GM18868 (cell line): ENCODE results near the gene SPDYE4.

Source experiments
- ATAC-seq: cut with Tn5 transposase; IDR thresholded peaks from one replicate; pipeline ENCODE4 v1.9.1; 2021; ENCODE audit warnings: mild to moderate bottlenecking, moderate library complexity; ENCODE audit not compliant: unreplicated experiment

Gene SPDYE4

DNA sequence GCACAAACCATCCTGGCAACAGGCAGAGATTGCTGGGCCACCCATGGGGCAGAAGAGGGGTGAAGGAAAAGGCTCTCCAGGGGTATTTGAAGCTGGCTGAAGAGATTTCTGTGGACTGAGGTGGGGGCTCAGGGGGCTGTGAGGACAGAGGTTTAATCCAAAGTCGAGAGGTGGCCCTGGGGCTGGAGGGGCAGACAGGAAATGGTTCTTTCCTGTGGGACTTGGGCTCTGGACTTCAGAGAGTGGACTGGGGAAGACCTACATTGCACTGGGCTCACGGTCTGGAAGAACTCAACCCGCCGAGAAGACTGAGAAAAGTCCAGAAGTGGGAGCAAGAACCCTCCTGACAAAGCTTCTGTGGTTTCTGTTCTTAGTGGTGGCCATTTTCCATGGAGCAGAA, 16.6 kb downstream of the SPDYE4 start:
- ATAC-seq, result no peak

DNA sequence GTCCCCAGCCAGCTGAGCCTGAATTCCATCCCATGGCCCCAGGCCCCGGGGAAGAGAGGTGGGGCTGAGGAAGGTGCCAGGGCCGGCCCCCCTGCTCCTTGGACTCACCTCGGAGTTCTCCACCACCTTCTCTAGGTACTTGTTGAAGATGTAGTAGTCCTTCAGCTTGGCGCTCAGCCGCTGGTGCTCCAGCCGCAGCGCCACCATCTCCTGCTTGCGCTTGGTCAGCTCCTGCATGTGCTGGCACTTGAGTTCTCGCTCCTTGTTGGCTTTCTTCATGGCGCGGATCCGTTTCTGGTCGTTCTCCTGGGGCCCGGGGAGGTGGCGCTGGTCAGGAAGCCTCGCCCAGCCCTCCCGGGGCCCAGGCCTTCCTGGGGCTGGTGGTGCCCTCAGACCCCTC, 17.0 kb downstream of the SPDYE4 start:
- no peak for ATAC-seq

DNA sequence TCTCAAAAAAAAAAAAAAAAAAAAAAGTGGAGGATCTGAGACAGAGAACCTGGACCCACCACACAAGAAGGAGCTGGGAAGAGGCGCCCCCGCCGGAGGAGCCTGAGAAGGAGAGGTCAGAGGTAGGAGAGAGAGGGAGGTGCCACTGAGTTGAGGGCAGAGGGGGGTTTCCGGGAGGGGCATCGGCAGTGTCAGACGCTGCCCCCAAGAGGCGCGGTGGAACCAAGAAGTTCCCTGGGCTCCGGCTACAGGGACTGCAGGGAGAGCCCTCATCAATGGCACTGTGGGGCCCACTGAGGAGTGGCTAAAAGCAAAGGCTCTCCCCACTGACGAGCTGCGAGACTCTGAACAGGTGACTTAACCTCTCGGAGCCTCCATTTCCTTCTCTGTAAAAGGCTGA, 17.9 kb downstream of the SPDYE4 start:
- no peak for ATAC-seq

DNA sequence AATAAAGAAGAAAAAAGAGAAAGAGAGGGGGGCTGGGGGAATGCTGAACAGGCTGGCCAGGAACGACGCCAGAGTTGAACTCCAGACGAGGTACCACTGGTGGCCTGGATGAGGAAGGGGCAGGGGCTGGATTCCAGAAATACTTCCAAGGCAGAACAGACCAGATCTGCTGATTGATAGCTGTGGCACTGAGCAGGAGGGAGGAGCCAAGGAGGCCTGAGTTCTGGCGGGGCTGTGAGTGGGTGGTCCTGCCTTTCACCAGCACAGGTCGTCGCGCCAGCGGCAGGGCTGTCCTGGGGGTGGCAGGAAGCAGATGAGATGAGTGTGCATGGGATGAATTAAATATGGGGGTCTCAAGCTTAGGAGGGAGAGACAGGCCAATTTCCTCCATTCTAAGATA, 19.2 kb downstream of the SPDYE4 start:
- ATAC-seq, result no peak

DNA sequence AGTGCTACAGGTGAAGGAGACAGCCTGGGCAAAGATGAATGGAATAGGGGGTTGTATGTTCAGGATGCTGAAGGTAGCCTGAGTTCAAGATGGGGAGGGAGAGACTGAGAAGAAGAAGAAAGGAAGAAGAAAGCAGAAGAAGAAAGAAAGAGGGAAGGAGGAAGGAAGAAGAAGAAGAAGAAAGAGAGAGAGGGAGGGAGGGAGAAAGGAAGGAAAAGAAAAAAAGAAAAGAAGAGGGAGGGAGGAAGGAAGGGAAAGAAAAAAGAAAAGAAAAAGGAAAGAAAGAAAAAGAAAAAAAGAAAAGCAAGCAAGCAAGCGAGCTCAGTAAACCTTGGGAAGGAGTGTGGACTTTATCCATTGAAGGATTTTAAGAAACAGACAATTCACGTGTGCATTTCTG, 21.6 kb downstream of the SPDYE4 start:
- ATAC-seq, result no peak

DNA sequence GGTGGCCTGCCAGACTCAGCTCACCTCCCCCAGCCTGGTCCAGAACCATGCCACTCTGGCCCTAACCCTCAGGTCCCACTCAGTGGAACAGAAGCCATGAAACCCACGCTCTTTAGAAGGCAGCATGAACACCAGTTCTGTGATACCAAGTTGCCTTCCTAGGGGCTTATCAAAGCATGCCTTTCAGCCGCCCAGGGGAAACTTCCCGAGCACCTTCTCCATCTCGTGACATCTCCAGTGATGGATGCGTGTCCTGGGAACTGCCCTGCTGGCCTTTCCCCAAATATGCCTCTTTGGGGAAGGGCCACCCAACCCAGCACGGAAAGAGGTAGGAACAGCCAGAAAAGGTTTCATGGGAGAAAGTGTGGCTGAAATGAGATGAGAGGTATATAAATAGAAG, 22.0 kb downstream of the SPDYE4 start:
- no peak for ATAC-seq

DNA sequence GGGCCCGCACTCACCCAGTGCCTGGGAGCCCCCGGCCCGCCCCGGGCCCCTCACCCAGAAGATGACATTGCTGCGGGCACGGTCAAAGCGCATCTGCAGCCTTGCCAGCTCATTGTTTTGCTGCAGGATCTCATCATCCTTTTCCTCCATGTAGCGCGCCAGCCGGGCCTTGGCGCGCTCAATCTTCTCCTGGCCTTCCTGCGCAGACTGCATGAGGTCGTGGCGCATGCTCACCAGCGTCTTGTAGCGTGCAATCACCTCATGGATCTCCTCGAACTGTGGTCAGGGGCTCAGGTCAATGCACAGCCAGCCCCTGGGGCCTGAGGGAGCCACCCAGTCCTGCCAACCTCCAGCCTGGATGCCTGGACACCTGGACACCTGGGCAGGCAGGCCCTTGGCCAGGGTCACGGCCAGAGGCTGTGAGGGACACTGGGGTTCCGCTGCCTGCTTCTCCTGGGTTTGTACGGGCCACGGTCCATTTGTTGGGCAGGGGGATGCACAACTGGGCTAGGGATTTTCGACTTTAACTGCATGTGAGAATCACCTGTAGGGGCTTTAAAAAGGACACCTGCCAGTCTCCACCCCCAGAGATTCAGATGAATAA, 22.9 kb downstream of the SPDYE4 start:
- no peak for ATAC-seq

DNA sequence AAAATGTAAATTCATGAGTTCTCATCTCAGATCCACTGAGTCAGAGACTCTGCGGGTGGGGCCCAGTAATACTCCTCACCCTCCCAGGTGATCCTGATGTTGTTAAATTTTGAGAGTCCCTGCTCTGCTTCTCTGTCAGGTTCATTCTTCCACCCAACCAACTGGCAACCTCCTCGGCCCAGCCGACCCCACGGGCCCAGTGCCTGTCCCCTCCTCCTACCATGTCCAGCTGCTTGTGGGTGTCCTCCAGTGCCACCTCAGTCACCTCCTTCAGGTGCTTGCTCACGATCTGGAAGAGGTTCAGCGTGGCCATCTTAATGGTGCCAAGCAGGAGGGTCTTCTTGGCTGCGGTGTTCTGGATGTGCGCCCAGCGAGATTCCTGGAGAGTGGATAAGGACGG, 23.5 kb downstream of the SPDYE4 start:
- ATAC-seq, result no peak

DNA sequence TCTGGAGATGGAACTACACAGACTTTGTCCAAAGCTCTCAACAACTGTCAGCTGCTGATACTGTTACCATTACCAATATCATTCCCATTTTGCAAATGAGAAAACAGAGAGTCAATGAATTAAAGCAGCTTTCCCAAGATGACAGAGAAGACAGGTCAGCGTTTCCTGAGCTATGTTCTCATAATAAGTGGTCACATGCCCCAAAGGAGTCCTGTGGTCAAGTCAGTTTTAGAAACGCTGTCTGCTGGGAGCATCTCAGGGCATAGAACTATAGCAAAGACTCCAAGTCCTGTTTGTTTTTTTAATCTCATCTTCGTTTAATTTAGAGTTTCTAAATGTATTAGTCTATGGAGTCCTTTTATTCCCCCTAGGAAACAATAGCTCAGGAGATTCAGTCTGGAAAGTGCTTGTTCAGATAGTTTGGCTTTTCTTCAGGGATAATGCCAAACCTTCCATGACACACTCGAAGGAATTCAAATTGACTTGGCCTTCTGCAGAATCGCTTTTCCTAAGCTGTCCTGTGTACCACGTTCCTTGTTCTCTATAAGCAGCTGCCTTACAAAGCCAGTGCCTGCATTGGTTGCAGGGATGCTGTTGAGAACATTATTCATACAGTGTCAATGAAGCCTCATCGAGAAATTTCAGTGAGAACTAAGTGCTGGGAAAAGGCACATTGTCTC, 25.8 kb downstream of the SPDYE4 start:
- no peak for ATAC-seq

DNA sequence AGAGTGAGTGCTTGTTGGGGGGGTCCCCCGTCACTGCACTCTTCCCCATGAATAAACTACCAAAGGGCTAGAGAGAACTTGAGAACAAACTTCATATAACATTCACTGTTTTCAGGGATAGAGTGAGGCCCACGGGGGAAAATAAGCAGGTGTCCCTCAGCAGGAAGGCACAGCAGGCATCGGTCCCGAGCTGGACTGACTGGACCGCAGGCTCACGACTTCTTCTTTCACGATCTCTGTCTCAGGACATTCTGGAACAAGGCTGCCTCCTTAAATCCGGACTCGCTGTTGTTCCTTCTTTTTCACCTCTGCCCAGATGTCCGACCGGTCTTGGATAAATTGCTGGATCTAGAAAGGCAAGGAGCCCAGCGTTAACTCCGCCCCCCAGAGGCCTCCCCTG, 28.5 kb downstream of the SPDYE4 start:
- no peak for ATAC-seq

DNA sequence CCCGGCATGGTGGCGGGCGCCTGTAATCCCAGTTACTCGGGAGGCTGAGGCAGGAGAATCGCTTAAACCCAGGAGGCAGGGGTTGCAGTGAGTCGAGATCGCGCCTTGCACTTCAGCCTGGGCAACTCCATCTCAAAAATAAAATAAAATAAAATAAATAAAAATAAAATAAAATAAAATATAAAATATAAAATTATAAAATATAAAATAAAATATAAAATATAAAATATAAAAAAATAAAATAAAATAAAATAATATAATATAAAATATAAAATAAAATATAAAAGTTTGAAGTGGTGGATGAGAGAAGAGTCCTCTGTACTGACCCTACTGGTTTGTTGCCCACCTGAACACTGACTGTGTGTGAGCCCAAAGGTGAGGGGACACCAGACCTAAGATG, 28.9 kb downstream of the SPDYE4 start:
- no peak for ATAC-seq

DNA sequence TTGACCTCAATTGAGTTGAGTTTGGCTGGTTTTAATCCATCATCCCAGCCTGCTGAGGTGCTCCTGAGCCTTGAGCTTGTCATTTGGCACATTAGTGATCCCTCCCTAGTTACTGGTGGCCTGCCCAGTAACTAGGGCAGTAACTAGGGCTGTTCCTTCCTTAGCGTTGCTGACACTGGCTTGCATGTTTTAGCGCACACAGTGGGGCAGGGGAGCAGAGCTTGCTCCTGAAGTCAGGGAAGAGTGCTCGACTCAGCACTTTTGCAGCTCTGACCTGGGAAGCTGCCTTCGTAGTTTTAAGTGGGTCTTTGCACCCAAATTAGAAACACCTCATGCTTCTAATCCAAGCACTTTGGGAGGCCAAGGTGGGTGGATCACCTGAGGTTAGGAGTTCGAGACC, 29.4 kb downstream of the SPDYE4 start:
- ATAC-seq, result no peak

DNA sequence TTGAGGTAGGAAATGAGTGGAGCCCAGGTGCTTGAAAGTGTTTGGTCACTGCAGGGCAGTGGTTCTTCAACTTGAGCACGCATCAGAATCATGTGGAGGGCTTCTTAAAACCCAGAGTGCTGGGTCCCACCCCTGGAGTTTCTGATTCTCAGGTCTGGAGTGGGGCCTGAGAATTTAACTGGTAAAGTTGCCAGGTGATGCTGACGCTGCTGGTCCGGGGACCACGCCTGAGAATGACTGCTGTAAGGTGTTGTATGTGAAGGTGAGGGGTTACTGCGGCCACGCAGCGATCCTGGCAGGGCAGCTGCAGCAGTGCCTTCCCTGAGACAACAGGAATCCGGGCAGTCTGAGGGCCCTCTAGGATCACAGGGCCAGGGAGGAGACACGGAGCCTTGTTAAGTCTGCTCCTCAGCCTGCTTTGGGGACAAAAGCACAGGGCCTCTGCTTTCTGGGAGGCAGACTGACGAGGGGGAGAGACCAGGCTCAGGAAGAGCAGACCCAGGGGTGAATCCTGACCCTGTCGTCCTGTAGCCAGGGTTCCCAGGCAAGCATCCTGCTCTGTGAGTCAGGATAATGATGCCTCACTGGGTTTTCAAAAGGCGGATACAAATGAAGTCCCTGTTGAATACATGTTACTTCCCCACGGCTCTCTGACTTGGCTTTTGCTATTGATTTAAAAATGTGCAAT, 30.0 kb downstream of the SPDYE4 start:
- ATAC-seq, result no peak

DNA sequence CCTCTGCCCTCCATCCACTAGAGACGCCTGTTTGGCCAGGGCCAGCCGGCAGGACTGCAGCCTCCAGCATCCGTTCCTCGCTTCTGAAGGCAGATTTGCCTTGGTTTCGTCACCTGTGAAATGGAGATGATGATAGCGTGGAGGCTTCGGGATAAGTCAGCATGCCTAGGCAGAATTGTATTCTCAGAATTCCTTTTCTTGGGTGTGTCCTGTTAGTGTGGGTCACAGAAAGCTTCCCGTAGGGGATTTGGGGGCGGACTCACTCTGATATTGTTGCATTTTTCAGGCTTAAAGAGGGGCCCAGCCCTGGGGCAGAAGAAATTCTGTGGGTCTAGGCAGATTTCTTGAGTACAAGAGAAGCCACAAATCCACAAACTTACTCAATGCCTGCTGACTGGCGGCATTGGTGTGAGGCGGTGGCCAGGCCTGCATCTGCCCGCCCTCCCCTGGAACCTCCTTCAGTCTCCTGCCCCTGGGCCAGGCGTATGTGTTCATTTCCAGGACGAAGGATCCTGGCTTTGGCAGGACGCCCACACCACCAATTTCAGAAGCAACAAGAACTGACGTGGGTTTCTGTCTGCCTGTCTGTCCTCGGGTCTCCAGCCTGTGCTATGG, 31.3 kb downstream of the SPDYE4 start:
- no peak for ATAC-seq

DNA sequence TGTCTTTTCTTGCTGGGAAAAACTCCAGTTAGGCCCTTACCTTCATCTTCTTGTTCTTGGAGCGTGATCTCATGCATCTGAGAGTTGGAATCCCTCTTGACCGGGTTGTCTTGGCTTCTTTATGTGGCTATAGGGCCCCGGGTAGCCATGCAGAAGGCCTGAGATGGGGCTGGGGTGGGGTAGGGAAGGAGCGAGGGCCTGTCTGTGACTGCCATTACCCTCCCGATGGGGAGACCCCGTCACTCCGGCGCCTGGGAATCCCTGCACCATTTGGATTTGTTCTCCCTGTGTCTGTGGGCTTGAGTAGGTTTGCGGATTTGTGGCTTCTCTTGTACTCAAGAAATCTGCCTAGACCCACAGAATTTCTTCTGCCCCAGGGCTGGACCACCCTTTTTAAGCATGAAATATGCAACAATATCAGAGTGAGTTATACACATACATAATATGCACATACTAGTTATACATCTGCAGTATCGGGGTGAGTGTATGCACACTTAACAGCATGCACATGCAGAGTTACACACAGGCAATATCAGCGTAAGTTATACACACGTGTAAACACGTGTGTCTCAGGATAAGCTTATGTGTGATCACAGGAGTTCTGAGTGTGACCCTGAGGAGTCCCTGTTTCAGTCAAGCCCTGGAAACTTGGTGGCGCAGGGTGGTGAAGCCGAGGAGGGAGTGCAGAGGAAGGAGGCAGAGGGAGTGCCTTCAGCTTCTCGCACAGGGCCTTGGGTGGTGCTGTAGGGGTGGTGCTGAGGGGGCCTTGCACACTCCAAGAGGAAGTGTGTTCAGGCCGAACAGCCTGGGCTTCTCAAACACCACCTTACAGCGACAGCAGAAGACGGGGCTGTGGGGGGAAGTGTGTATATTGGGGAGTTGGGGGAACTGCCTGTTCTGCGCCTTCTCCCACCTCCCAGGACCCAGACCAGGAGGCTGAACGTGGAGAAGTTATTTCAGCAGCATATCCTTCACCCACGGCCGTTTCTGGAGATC, 32.2 kb downstream of the SPDYE4 start:
- no peak for ATAC-seq

DNA sequence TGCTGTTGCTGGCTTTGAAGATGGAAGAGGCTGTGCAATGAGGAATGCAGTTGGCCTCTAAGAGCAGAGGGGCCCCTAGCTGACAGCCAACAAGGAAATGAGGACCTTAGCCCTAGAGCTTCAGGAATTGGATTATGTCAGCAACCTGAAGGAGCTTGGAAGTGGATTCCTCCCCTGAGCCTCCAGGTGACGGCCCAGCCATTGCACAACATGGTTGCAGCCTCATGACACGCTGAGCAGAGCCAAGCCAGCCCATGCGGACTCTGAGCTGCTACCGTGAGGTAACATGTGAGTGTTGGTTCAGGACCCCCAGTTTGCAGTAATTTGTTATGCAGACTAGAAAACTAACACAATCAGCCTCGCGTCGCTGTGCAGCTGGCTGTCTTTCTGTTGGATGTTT, 33.9 kb downstream of the SPDYE4 start:
- ATAC-seq, result no peak

DNA sequence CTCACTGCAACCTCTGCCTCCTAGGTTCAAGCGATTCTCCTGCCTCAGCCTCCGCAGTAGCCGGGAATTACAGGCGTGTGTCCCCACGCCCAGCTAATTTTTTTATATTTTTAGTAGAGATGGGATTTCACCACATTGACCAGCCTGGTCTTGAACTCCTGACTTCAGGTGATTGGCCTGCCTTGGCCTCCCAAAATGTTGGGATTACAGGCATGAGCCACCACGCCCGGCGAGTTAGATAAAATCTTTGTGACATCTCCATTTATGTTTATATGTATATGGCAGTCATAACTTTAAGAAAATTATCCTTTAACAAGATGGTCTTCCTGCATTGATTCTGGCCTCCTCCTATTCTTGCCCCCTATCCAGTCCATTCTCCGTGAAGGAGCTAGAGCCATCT, 37.8 kb downstream of the SPDYE4 start:
- ATAC-seq, result no peak

DNA sequence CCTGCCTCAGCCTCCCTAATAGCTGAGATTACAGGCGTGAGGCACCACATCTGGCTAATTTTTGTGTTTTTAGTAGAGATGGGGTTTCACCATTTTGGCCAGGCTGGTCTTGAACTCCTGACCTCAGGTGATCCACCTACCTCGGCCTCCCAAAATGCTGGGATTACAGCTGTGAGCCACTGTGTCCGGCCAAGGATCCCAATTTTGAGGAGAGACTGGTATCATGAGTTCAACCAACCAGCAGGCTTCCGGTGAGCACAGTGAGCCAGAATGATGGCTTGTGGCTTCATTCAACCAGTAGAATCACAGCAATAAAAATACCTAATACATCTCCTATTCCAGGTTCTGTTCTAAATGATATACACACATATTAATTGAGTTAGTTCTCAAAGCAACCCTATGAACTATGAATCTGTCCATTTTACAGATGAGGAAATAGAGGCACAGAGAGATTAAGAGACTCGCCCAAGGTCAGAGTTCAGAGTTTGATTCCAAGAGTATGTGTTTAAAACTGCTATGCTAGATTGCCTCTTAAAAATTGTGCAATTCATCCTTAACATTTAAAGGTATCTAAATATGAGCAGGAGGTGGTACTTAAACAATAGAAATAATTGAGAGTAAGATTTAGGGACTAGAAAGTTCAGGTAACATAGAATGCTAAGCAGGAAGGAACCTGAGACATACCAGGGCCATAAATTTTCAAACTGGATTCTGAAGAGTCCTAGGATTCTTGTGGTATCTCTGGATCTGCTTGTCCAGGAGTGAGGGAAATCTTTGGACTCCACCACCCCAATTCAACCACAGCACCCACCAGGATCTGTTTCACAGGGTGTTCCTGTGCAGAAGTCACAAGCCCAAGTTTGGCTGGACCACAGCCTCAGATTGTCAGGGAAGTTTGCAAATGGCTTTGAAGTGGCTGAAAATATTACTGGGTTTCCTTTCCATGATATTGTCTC, 38.8 kb downstream of the SPDYE4 start:
- ATAC-seq, result no peak

DNA sequence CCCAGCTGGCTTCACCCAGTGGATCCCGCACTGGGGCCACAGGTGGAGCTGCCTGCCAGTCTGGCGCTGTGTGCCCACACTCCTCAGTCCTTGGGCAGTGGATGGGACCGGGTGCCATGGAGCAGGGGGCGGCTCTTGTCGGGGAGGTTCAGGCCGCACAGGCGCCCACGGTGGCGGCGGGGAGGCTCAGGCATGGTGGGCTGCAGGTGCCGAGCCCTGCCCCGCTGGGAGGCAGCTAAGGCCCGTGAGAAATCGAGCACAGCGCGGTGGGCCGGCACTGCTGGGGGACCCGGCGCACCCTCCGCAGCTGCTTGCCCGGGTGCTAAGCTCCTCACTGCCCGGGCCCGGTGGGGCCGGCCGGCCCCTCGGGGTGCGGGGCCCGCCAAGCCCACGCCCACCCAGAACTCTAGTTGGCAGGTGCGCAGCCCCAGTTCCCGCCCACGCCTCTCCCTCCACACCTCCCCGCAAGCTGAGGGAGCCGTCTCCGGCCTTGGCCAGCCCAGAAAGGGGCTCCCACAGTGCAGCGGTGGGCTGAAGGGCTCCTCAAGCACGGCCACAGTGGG, 40.3 kb downstream of the SPDYE4 start:
- ATAC-seq, result no peak
